ENCODE results near the gene FCGR3B.
"Not testable (repeated sequence)": the region's sequence is repeated elsewhere in the genome, so short reads cannot be mapped to it uniquely, and the experiment has no call there.

Gene FCGR3B

DNA sequence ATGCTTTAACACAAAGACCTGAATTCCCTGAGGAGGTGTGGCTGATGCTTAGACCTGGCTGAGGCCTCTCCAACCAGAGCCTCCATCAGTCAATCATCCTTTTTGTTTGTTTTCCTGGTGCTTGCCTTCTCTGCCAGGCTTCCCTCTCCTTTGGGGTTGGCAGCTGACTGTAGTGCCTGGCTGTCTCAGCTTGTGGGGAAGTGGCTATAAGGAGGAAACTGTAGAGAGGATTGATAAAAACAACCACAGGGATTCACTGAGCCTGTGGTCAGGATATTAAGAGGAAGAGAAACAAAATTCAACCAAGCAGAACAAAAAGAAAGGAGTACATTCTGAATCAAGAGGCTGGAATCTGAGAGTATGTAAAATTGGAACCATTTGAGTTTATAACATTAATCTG is 27.5 kb upstream of the FCGR3B start:
- H3K9me3 ChIP-seq (ENCODE audit: low read depth, low read length); H3K27ac ChIP-seq; H3K9ac ChIP-seq (ENCODE audit: insufficient read length); DNase-seq (ENCODE audit: low read depth, low spot score); H3K36me3 ChIP-seq (ENCODE audit: insufficient read depth, low read length); H3K4me3 ChIP-seq: not testable (repeated sequence)

GRCh38 chr1:161653971-161654370 is 23.0 kb upstream of the FCGR3B start:
- H3K36me3 ChIP-seq (ENCODE audit: insufficient read depth, low read length); H3K27ac ChIP-seq; DNase-seq (ENCODE audit: low read depth, low spot score); H3K9ac ChIP-seq (ENCODE audit: insufficient read length); H3K9me3 ChIP-seq (ENCODE audit: low read depth, low read length); H3K4me3 ChIP-seq: not testable (repeated sequence)

- not testable (repeated sequence) for H3K9me3 ChIP-seq (ENCODE audit: low read depth, low read length); H3K27ac ChIP-seq; DNase-seq (ENCODE audit: low read depth, low spot score); H3K4me3 ChIP-seq; H3K9ac ChIP-seq (ENCODE audit: insufficient read length); H3K36me3 ChIP-seq (ENCODE audit: insufficient read depth, low read length)
Measured at GRCh38 chr1:161653541-161653940, 22.6 kb upstream of the FCGR3B start.

GRCh38 chr1:161647507-161648360 is 16.8 kb upstream of the FCGR3B start:
- not testable (repeated sequence) for H3K4me3 ChIP-seq; H3K9me3 ChIP-seq (ENCODE audit: low read depth, low read length); H3K27ac ChIP-seq; DNase-seq (ENCODE audit: low read depth, low spot score); H3K36me3 ChIP-seq (ENCODE audit: insufficient read depth, low read length); H3K9ac ChIP-seq (ENCODE audit: insufficient read length)

DNA sequence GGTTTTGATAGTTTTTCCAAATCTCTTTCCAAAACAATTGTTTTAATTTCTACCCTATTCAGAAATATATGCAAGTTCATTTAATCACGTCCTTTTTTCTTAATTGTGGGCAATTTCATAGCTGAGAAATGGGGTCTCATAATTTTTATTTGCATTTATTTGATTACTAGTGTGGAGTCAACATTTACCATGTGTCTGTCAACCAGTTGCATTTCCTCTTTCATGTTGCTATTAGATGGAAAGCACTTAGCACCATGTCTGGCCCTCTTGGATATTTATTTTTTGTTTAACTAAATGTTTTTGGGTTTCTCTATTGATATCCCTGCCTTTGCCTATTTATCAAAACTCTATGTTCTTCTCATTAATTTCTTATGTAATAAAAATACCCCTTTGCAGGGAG is 13.9 kb upstream of the FCGR3B start:
- not testable (repeated sequence) for H3K4me3 ChIP-seq; H3K9ac ChIP-seq (ENCODE audit: insufficient read length); H3K9me3 ChIP-seq (ENCODE audit: low read depth, low read length); H3K36me3 ChIP-seq (ENCODE audit: insufficient read depth, low read length); DNase-seq (ENCODE audit: low read depth, low spot score); H3K27ac ChIP-seq

GRCh38 chr1:161643481-161644208 is 12.7 kb upstream of the FCGR3B start:
- not testable (repeated sequence) for H3K36me3 ChIP-seq (ENCODE audit: insufficient read depth, low read length); DNase-seq (ENCODE audit: low read depth, low spot score); H3K27ac ChIP-seq; H3K9ac ChIP-seq (ENCODE audit: insufficient read length); H3K4me3 ChIP-seq; H3K9me3 ChIP-seq (ENCODE audit: low read depth, low read length)

- H3K9me3 ChIP-seq (ENCODE audit: low read depth, low read length); H3K9ac ChIP-seq (ENCODE audit: insufficient read length); H3K4me3 ChIP-seq; DNase-seq (ENCODE audit: low read depth, low spot score); H3K27ac ChIP-seq; H3K36me3 ChIP-seq (ENCODE audit: insufficient read depth, low read length): not testable (repeated sequence)
Measured at GRCh38 chr1:161642697-161643096, 11.7 kb upstream of the FCGR3B start.

DNA sequence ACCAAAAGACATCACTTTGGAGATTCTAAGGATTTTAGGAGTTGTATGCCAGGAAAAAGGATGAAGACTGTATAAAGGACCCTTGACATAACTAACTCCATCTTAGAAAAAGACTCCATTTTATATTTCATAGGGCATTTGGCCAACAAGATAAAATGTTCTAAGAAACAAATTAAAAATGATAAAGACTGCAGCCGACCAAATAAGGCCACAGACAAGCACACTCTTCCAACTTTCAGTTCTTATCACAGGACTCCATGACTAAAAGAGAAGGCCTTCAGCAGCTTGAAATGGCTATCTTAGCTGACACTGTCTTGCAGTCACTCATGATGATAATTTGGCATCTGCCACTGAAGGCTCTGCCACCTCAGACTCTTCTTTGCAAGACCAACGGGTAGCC is 8.2 kb upstream of the FCGR3B start:
- not testable (repeated sequence) for H3K36me3 ChIP-seq (ENCODE audit: insufficient read depth, low read length); H3K9me3 ChIP-seq (ENCODE audit: low read depth, low read length); H3K9ac ChIP-seq (ENCODE audit: insufficient read length); DNase-seq (ENCODE audit: low read depth, low spot score); H3K27ac ChIP-seq; H3K4me3 ChIP-seq

DNA sequence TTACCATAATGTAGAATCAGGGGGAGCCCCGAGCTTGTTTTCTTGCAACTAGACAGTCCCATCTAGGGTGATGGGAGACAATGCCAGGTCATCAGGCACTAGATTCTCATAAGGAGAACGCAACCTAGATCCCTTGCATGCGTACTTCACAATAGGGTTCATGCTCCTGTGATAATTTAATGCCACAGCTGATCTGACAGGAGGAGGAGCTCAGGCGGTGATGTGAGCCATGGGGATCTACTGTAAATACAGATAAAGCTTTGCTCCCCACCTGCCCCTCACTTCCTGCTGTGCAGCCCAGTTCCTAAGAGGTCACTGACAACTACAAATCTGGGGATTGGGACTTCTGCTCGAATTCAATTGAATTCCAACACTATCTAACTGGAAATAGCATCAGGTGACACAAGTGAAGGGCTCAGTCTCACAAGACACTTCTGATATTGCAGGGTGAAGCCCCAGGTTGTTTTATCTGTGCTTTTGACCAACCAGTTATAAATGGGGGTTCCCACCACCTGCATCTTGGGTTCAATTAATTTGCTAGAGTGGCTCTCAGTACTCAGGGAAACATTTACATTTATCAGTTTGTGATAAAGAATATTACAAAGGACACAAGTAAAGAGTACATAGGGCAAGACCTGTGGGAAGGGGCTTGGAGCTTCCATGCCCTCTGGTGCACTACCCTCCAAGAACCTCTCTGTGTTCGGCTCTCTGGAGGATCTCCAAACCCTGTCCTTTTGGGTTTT is 7.4 kb upstream of the FCGR3B start:
- not testable (repeated sequence) for H3K9me3 ChIP-seq (ENCODE audit: low read depth, low read length); H3K27ac ChIP-seq; H3K36me3 ChIP-seq (ENCODE audit: insufficient read depth, low read length); DNase-seq (ENCODE audit: low read depth, low spot score); H3K4me3 ChIP-seq; H3K9ac ChIP-seq (ENCODE audit: insufficient read length)

- not testable (repeated sequence) for H3K36me3 ChIP-seq (ENCODE audit: insufficient read depth, low read length); H3K9ac ChIP-seq (ENCODE audit: insufficient read length); DNase-seq (ENCODE audit: low read depth, low spot score); H3K4me3 ChIP-seq; H3K27ac ChIP-seq; H3K9me3 ChIP-seq (ENCODE audit: low read depth, low read length)
Measured at GRCh38 chr1:161636976-161637375, 6.0 kb upstream of the FCGR3B start.

DNA sequence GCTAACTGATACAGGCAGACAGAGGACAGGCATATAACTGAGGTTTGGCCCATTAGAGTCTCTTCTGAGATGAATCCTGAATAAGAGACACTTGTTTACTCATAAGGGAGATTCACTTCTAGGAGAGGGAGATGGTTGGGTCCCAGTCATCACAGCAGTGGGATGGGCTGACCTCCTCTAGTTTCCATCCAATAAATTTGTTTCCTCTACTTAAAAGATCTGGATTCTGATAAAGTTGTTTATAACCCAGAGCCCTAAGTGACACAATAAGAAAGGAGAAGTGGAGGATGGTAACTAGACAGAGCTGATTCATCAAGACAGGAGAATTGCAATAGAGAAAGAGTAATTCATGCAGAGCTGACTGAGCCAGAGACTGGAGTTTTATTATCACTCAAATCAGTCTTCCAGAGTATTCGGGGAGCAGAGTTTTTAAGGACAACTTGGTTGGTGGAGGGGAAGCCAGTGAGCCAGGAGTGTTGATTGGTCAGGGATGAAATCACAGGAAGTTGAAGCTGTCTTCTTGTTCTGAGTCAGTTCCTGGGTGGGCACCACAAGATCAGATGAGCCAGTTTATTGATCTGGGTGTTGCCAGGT is 5.3 kb upstream of the FCGR3B start:
- H3K27ac ChIP-seq; H3K9me3 ChIP-seq (ENCODE audit: low read depth, low read length); DNase-seq (ENCODE audit: low read depth, low spot score); H3K4me3 ChIP-seq; H3K36me3 ChIP-seq (ENCODE audit: insufficient read depth, low read length); H3K9ac ChIP-seq (ENCODE audit: insufficient read length): not testable (repeated sequence)

GRCh38 chr1:161634993-161635392 is 4.0 kb upstream of the FCGR3B start:
- not testable (repeated sequence) for H3K9me3 ChIP-seq (ENCODE audit: low read depth, low read length); H3K36me3 ChIP-seq (ENCODE audit: insufficient read depth, low read length); H3K4me3 ChIP-seq; H3K27ac ChIP-seq; H3K9ac ChIP-seq (ENCODE audit: insufficient read length); DNase-seq (ENCODE audit: low read depth, low spot score)

GRCh38 chr1:161630128-161630742 is 741 bp downstream of the FCGR3B start:
- not testable (repeated sequence) for H3K27ac ChIP-seq; H3K9ac ChIP-seq (ENCODE audit: insufficient read length); H3K36me3 ChIP-seq (ENCODE audit: insufficient read depth, low read length); H3K4me3 ChIP-seq; DNase-seq (ENCODE audit: low read depth, low spot score); H3K9me3 ChIP-seq (ENCODE audit: low read depth, low read length)
